AG20443 (cell line): ENCODE data around the gene SLC49A4.

Experiments used
- DNase-seq: peaks from one replicate; pipeline ENCODE4 v3.0.0; 2012; ENCODE audit warnings: low spot score, mixed read lengths

SLC49A4 gene

GRCh38 chr3:122929188-122930062 lies 134.6 kb downstream of the SLC49A4 start:
- DNase-seq: no peak

GRCh38 chr3:122930063-122930997 lies 135.5 kb downstream of the SLC49A4 start:
- DNase-seq: no peak
